DND-41 (cell line): ENCODE results near the gene MRPL33.

Experiments used
- ATAC-seq: fragments of 200-7000 bp; cut with Tn5 transposase; 3 replicates; pipeline ENCODE4 v1.9.1; 2021; ENCODE audit warnings: low read depth; ENCODE audit not compliant: insufficient read depth
- DNase-seq: peaks from one replicate; pipeline ENCODE4 v3.0.0-alpha.2; 2020
- H2AFZ ChIP-seq: 2 replicates; pipeline ENCODE4 v1.6.0; 2012; ENCODE audit warnings: low read depth, low read length
- H3K27ac ChIP-seq: 2 replicates; pipeline ENCODE4 v1.5.1; 2012; ENCODE audit warnings: low read length, inconsistent platforms
- H3K27me3 ChIP-seq: fragments of 200-600 bp; sonication (generic); 2 replicates; pipeline ENCODE4 v1.6.0; 2012; ENCODE audit warnings: low read length, mild to moderate bottlenecking, inconsistent platforms; ENCODE audit not compliant: insufficient read depth, poor library complexity
- H3K36me3 ChIP-seq: 2 replicates; pipeline ENCODE4 v1.5.1; 2012; ENCODE audit warnings: low read length, inconsistent platforms; ENCODE audit not compliant: insufficient read depth
- H3K4me1 ChIP-seq: 2 replicates; pipeline ENCODE4 v1.5.1; 2012; ENCODE audit warnings: mild to moderate bottlenecking, low read length; ENCODE audit not compliant: insufficient read depth
- H3K4me2 ChIP-seq: 2 replicates; pipeline ENCODE4 v1.6.0; 2012; ENCODE audit warnings: mild to moderate bottlenecking, moderate library complexity, low read length, inconsistent platforms; ENCODE audit not compliant: insufficient read depth
- H3K4me3 ChIP-seq, 2 experiments: fragments of 200-600 bp in 1 of 2; shearing (Covaris generic) in 1 of 2; 2 replicates each; pipeline ENCODE4 v1.5.1; 2012 to 2016; ENCODE audit warnings: inconsistent platforms in 2 of 2, low read length in 2 of 2, mild to moderate bottlenecking in 2 of 2, low read depth in 1 of 2, moderate library complexity in 1 of 2
- H3K79me2 ChIP-seq: 2 replicates; pipeline ENCODE4 v1.6.0; 2012; ENCODE audit warnings: low read length, inconsistent platforms; ENCODE audit not compliant: insufficient read depth
- H3K9ac ChIP-seq: 2 replicates; pipeline ENCODE4 v1.6.0; 2012; ENCODE audit warnings: low read depth, mild to moderate bottlenecking, inconsistent platforms, low read length, moderate library complexity
- H3K9me3 ChIP-seq: 2 replicates; pipeline ENCODE4 v1.5.1; 2012; ENCODE audit warnings: low read length, moderate library complexity, mild to moderate bottlenecking, inconsistent platforms; ENCODE audit not compliant: insufficient read depth, severe bottlenecking
- H4K20me1 ChIP-seq: 2 replicates; pipeline ENCODE4 v1.6.0; 2012; ENCODE audit warnings: low read length; ENCODE audit not compliant: insufficient read depth
- CTCF ChIP-seq: IDR thresholded peaks from 2 replicates; pipeline ENCODE4 v1.5.1; 2012; ENCODE audit warnings: borderline replicate concordance, low read length, moderate library complexity, mild to moderate bottlenecking; ENCODE audit not compliant: poor library complexity, severe bottlenecking; ENCODE audit errors: extremely low read depth
- EZH2 ChIP-seq: IDR thresholded peaks from 3 replicates; pipeline ENCODE4 v1.6.1; 2012; ENCODE audit warnings: borderline replicate concordance, low read depth, mild to moderate bottlenecking, moderate library complexity, low read length, inconsistent platforms; ENCODE audit not compliant: severe bottlenecking

Gene MRPL33

GRCh38 chr2:27790796-27791195, 19.3 kb downstream of the MRPL33 start:
- no peak overlapping the region for H3K4me3 ChIP-seq
- no peaks in the 10 kb centered on the region for H4K20me1 ChIP-seq
- no peak overlapping the region for H3K4me2 ChIP-seq
- ATAC-seq: no peak
- no peak overlapping the region for H3K27ac ChIP-seq
- H3K4me1 ChIP-seq: no peaks in the 10 kb centered on the region
- no peaks in the 10 kb centered on the region for H3K79me2 ChIP-seq
- TF ChIP-seq EZH2 (no peak), CTCF (no peak)
- DNase-seq: no peak
- H3K9me3 ChIP-seq: no peaks in the 10 kb centered on the region
- H3K36me3 ChIP-seq: no peaks in the 10 kb centered on the region
- H2AFZ ChIP-seq: no peak overlapping the region
- H3K9ac ChIP-seq: no peak overlapping the region
- H3K27me3 ChIP-seq: no peaks in the 10 kb centered on the region

DNA sequence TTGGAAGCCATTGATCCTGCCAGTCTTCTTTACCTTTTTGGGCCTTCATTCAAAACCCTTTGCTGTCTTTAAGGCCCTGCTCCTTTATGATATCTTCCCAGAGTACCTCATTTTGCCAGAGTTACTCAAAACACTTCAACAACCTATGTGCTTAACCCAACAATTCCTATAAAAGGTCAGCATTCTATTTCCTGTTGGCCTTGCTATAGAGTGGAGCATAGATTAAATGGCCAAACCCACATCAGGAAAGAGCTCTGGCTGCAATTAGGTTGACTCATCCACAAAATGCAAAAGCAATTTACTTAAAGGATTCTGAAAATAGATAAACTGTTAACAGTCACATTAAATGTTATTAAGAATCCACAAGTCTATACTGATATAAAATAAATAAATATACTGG, 21.2 kb downstream of the MRPL33 start:
- Histone ChIP-seq H3K9me3 (no peaks in the 10 kb centered on the region), H3K9ac (no peak overlapping the region), H4K20me1 (no peaks in the 10 kb centered on the region), H3K36me3 (no peaks in the 10 kb centered on the region), H3K4me3 (no peak overlapping the region), H3K27me3 (no peaks in the 10 kb centered on the region), H3K27ac (no peak overlapping the region), H2AFZ (no peak overlapping the region), H3K4me1 (no peaks in the 10 kb centered on the region), H3K79me2 (no peaks in the 10 kb centered on the region), H3K4me2 (no peak overlapping the region)
- DNase-seq (no peak), ATAC-seq (no peak)
- TF ChIP-seq EZH2 (no peak), CTCF (no peak)

DNA sequence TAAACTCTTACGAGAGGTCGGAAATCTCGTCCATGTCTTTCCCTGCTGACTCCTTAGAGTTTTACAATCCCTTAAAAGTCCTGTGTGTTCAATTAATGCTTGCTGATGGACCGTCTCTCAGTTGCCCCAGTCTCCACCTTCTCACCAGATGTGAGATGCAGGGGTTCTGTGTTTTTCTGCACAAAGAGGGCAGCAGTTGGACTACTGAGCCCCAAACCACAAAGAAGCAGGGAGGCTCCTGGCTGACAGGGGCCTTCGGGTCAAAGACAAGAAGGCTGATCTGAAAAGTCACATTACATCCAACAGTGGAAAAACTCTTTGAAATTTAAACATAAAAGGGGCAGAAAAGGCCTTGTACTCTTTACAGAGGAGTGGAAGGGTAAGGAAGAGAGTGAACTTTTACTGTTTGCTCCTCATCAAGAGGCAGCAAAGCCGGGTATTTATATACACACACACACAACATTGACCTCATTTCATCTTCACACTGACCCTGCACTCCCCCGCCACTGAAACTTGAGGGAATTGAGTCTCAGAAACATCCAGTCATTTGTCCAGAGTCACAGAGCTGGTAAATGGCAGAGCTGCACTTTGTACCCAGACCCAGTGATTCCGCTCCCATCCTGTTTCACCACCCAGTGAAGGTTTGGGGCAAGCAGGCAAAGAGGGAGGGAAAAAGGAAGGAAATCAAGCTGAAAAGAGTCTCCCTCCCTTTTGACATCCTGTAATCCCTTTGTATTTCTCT, 23.7 kb downstream of the MRPL33 start:
- Histone ChIP-seq H3K36me3 (no peaks in the 10 kb centered on the region), H3K4me2 (no peak overlapping the region), H3K79me2 (no peaks in the 10 kb centered on the region), H3K4me1 (no peaks in the 10 kb centered on the region), H3K27ac (no peak overlapping the region), H2AFZ (no peak overlapping the region), H4K20me1 (no peaks in the 10 kb centered on the region), H3K4me3 (no peak overlapping the region), H3K27me3 (no peaks in the 10 kb centered on the region), H3K9me3 (no peaks in the 10 kb centered on the region), H3K9ac (no peak overlapping the region)
- TF ChIP-seq CTCF (no peak), EZH2 (no peak)
- DNase-seq (no peak), ATAC-seq (no peak)

GRCh38 chr2:27795868-27796277, 24.4 kb downstream of the MRPL33 start:
- no peaks in the 10 kb centered on the region for H4K20me1 ChIP-seq
- no peak overlapping the region for H3K27ac ChIP-seq
- no peak for ATAC-seq
- no peaks in the 10 kb centered on the region for H3K36me3 ChIP-seq
- no peak overlapping the region for H3K4me2 ChIP-seq
- H2AFZ ChIP-seq: no peak overlapping the region
- H3K4me1 ChIP-seq: no peaks in the 10 kb centered on the region
- H3K9me3 ChIP-seq: no peaks in the 10 kb centered on the region
- H3K27me3 ChIP-seq: no peaks in the 10 kb centered on the region
- H3K4me3 ChIP-seq: no peak overlapping the region
- no peak overlapping the region for H3K9ac ChIP-seq
- DNase-seq: no peak
- H3K79me2 ChIP-seq: no peaks in the 10 kb centered on the region
- TF ChIP-seq EZH2 (no peak), CTCF (no peak)
